ENCODE results near the gene KIF5B. TPM values are rescaled to one million over a fixed set of nuclear protein-coding genes. Genes with fewer than 3 reads are reported as not detected.
"Not testable (repeated sequence)": the region's sequence is repeated elsewhere in the genome, so short reads cannot be mapped to it uniquely, and the experiment has no call there.

Gene KIF5B
- total RNA-seq, 1 donor from 2014 or later = 160 TPM

GRCh38 chr10:32055478-32056135 is 618 bp downstream of the KIF5B start:
- peak overlapping the region; percentile 98 for H3K4me3 Mint-ChIP-seq (ENCODE audit: unreplicated experiment)
- peak; percentile 56 for DNase-seq (ENCODE audit: low read depth)

GRCh38 chr10:32054094-32054493 is 2.1 kb downstream of the KIF5B start:
- Mint-ChIP-seq H3K4me3 (ENCODE audit: unreplicated experiment) (peak overlapping the region; percentile 98), H3K36me3 (ENCODE audit: low read depth, unreplicated experiment) (peaks cover 2% of the 10 kb centered on the region), H3K9me3 (ENCODE audit: unreplicated experiment) (no peaks in the 10 kb centered on the region), H3K27me3 (ENCODE audit: low read depth, unreplicated experiment) (no peaks in the 10 kb centered on the region), H3K4me1 (ENCODE audit: low read depth, unreplicated experiment) (peaks cover 27% of the 10 kb centered on the region), H3K27ac (ENCODE audit: unreplicated experiment) (peak overlapping the region; percentile 93)
- Histone ChIP-seq H4K20me1 (ENCODE audit: insufficient read depth, low read length) (peaks cover 67% of the 10 kb centered on the region), H2AFZ (ENCODE audit: low read depth, low read length) (no peak overlapping the region), H3K9me3 (ENCODE audit: insufficient read depth, low read depth, low read length) (no peaks in the 10 kb centered on the region), H3K9ac (ENCODE audit: low read length) (peak overlapping the region; percentile 95), H3K4me1 (ENCODE audit: insufficient read depth, low read length) (peaks cover 32% of the 10 kb centered on the region), H3K4me2 (ENCODE audit: low read length) (peak overlapping the region; percentile 85), H3K79me2 (ENCODE audit: insufficient read depth, low read length) (peaks cover 72% of the 10 kb centered on the region), H3K27ac (ENCODE audit: low read depth, low read length) (peak overlapping the region; percentile 94), H3K27me3 (ENCODE audit: insufficient read depth, low read length) (no peaks in the 10 kb centered on the region), H3K4me3 (ENCODE audit: insufficient read depth, low read depth, low read length) (peak overlapping the region; percentile 91), H3K36me3 (ENCODE audit: insufficient read depth, low read length) (no peaks in the 10 kb centered on the region)
- FAIRE-seq (peak; percentile 58), DNase-seq (ENCODE audit: low read depth) (peak; percentile 72)
- TF ChIP-seq CTCF (IDR thresholded peaks at IDR 0.05; ENCODE audit: insufficient read depth, low read depth, low read length) (no peak), EZH2 (IDR thresholded peaks at IDR 0.05; ENCODE audit: insufficient read depth, low read length) (no peak)

More at GRCh38 chr10:32055478-32056135, 618 bp downstream of the KIF5B start:
- Histone ChIP-seq H3K4me2 (ENCODE audit: low read length) (peak overlapping the region; percentile 85), H4K20me1 (ENCODE audit: insufficient read depth, low read length) (peaks cover 51% of the 10 kb centered on the region), H3K4me1 (ENCODE audit: insufficient read depth, low read length) (peaks cover 19% of the 10 kb centered on the region), H3K79me2 (ENCODE audit: insufficient read depth, low read length) (peaks cover 57% of the 10 kb centered on the region), H2AFZ (ENCODE audit: low read depth, low read length) (peak overlapping the region; percentile 98), H3K27me3 (ENCODE audit: insufficient read depth, low read length) (no peaks in the 10 kb centered on the region), H3K36me3 (ENCODE audit: insufficient read depth, low read length) (no peaks in the 10 kb centered on the region), H3K4me3 (ENCODE audit: insufficient read depth, low read depth, low read length) (peak overlapping the region; percentile 91), H3K27ac (ENCODE audit: low read depth, low read length) (peak overlapping the region; percentile 94), H3K9me3 (ENCODE audit: insufficient read depth, low read depth, low read length) (no peaks in the 10 kb centered on the region), H3K9ac (ENCODE audit: low read length) (peak overlapping the region; percentile 95)
- no peak for TF ChIP-seq CTCF (IDR thresholded peaks at IDR 0.05; ENCODE audit: insufficient read depth, low read depth, low read length)
- TF ChIP-seq EZH2 (IDR thresholded peaks at IDR 0.05; ENCODE audit: insufficient read depth, low read length) = no peak
- no peaks in the 10 kb centered on the region for H3K27me3 Mint-ChIP-seq (ENCODE audit: low read depth, unreplicated experiment)
- H3K27ac Mint-ChIP-seq (ENCODE audit: unreplicated experiment) = peak overlapping the region; percentile 93
- H3K9me3 Mint-ChIP-seq (ENCODE audit: unreplicated experiment) = no peaks in the 10 kb centered on the region
- no peaks in the 10 kb centered on the region for H3K36me3 Mint-ChIP-seq (ENCODE audit: low read depth, unreplicated experiment)
- no peak for FAIRE-seq
- H3K4me1 Mint-ChIP-seq (ENCODE audit: low read depth, unreplicated experiment) = peaks cover 13% of the 10 kb centered on the region

- H3K27me3 ChIP-seq (ENCODE audit: insufficient read depth, low read length); DNase-seq (ENCODE audit: low read depth); FAIRE-seq; H3K27me3 Mint-ChIP-seq (ENCODE audit: low read depth, unreplicated experiment); H3K36me3 ChIP-seq (ENCODE audit: insufficient read depth, low read length); H2AFZ ChIP-seq (ENCODE audit: low read depth, low read length); H3K36me3 Mint-ChIP-seq (ENCODE audit: low read depth, unreplicated experiment); H3K9me3 Mint-ChIP-seq (ENCODE audit: unreplicated experiment); H3K9me3 ChIP-seq (ENCODE audit: insufficient read depth, low read depth, low read length): not testable (repeated sequence)
- H3K79me2 ChIP-seq (ENCODE audit: insufficient read depth, low read length) = peaks cover 79% of the 10 kb centered on the region
- H3K9ac ChIP-seq (ENCODE audit: low read length) = peak overlapping the region; percentile 95
- Mint-ChIP-seq H3K27ac (ENCODE audit: unreplicated experiment) (peak overlapping the region; percentile 55), H3K4me1 (ENCODE audit: low read depth, unreplicated experiment) (peaks cover 31% of the 10 kb centered on the region), H3K4me3 (ENCODE audit: unreplicated experiment) (peak overlapping the region; percentile 98)
- H3K4me1 ChIP-seq (ENCODE audit: insufficient read depth, low read length) = peaks cover 35% of the 10 kb centered on the region
- H3K4me2 ChIP-seq (ENCODE audit: low read length) = peak overlapping the region; percentile 85
- peak overlapping the region; percentile 91 for H3K4me3 ChIP-seq (ENCODE audit: insufficient read depth, low read depth, low read length)
- H3K27ac ChIP-seq (ENCODE audit: low read depth, low read length) = peak overlapping the region; percentile 26
- H4K20me1 ChIP-seq (ENCODE audit: insufficient read depth, low read length) = peaks cover 74% of the 10 kb centered on the region
These were observed 2.8 kb downstream of the KIF5B start for GRCh38 chr10:32053392-32053791.

Data from astrocyte (in vitro differentiated cells and primary cell).